Central memory CD8-positive, alpha-beta T cell (primary cell): ENCODE measurements around the gene C1orf53.
A peak's percentile ranks its signal among the peaks of the same experiment; 100 is the strongest.

Experiments
- ATAC-seq: fragments of 150-1000 bp; cut with Tn5 transposase; replicated peaks from 2 replicates; pipeline ENCODE4 v1.10.0; 2022; ENCODE audit warnings: mild to moderate bottlenecking, moderate FRiP score, moderate number of reproducible peaks; ENCODE audit not compliant: poor library complexity, severe bottlenecking; ENCODE audit errors: extremely low read depth
- DNase-seq, 2 donors: peaks; one replicate each; pipeline ENCODE4 v3.0.0; 2021; ENCODE audit warnings: low spot score in 2 of 2
- H3K27ac Mint-ChIP-seq: one replicate; pipeline ENCODE4 v1.8.0; 2022; ENCODE audit warnings: low read depth, mild to moderate bottlenecking, moderate library complexity, mixed read lengths
- H3K27me3 Mint-ChIP-seq: one replicate; pipeline ENCODE4 v1.8.0; 2022; ENCODE audit warnings: mixed read lengths
- H3K36me3 Mint-ChIP-seq: one replicate; pipeline ENCODE4 v1.8.0; 2022; ENCODE audit warnings: mild to moderate bottlenecking, moderate library complexity, mixed read lengths; ENCODE audit not compliant: insufficient read depth
- H3K4me1 Mint-ChIP-seq: one replicate; pipeline ENCODE4 v1.8.0; 2022; ENCODE audit warnings: mixed read lengths
- H3K4me3 Mint-ChIP-seq: one replicate; pipeline ENCODE4 v1.8.0; 2022; ENCODE audit warnings: mild to moderate bottlenecking, moderate library complexity, mixed read lengths
- H3K9me3 Mint-ChIP-seq: one replicate; pipeline ENCODE4 v1.8.0; 2022; ENCODE audit warnings: mixed read lengths

Gene C1orf53

GRCh38 chr1:197890936-197891335 lies 11.5 kb upstream of the C1orf53 start:
- Mint-ChIP-seq H3K27ac (no peak overlapping the region), H3K27me3 (peaks cover 73% of the 10 kb centered on the region), H3K36me3 (no peaks in the 10 kb centered on the region), H3K4me3 (no peak overlapping the region), H3K9me3 (no peaks in the 10 kb centered on the region), H3K4me1 (no peaks in the 10 kb centered on the region)
- DNase-seq, result no peak
- ATAC-seq, result no peak

- no peaks in the 10 kb centered on the region for H3K36me3 Mint-ChIP-seq
- no peak for DNase-seq
- no peak overlapping the region for H3K4me3 Mint-ChIP-seq
- H3K27me3 Mint-ChIP-seq, result peaks cover 86% of the 10 kb centered on the region
- H3K27ac Mint-ChIP-seq, result no peak overlapping the region
- no peak for ATAC-seq
- no peaks in the 10 kb centered on the region for H3K9me3 Mint-ChIP-seq
- H3K4me1 Mint-ChIP-seq, result no peaks in the 10 kb centered on the region
Measured at GRCh38 chr1:197892684-197893083, 9.7 kb upstream of the C1orf53 start.

GRCh38 chr1:197896301-197896700 lies 6.1 kb upstream of the C1orf53 start:
- H3K36me3 Mint-ChIP-seq, result no peaks in the 10 kb centered on the region
- H3K4me1 Mint-ChIP-seq, result no peaks in the 10 kb centered on the region
- no peak overlapping the region for H3K27ac Mint-ChIP-seq
- H3K27me3 Mint-ChIP-seq, result peaks cover 57% of the 10 kb centered on the region
- ATAC-seq (no peak), DNase-seq (no peak)
- no peaks in the 10 kb centered on the region for H3K9me3 Mint-ChIP-seq
- H3K4me3 Mint-ChIP-seq, result no peak overlapping the region

GRCh38 chr1:197899037-197899436 lies 3.4 kb upstream of the C1orf53 start:
- H3K27me3 Mint-ChIP-seq, result peaks cover 43% of the 10 kb centered on the region
- H3K4me3 Mint-ChIP-seq, result no peak overlapping the region
- no peaks in the 10 kb centered on the region for H3K9me3 Mint-ChIP-seq
- H3K36me3 Mint-ChIP-seq, result peaks cover 6% of the 10 kb centered on the region
- H3K27ac Mint-ChIP-seq, result no peak overlapping the region
- no peak for DNase-seq
- ATAC-seq, result no peak
- H3K4me1 Mint-ChIP-seq, result peaks cover 15% of the 10 kb centered on the region

GRCh38 chr1:197902131-197902453 lies 338 bp upstream of the C1orf53 start:
- H3K9me3 Mint-ChIP-seq, result no peaks in the 10 kb centered on the region
- H3K27ac Mint-ChIP-seq, result no peak overlapping the region
- DNase-seq (no peak), ATAC-seq (no peak)
- H3K4me3 Mint-ChIP-seq, result peak overlapping the region; percentile 84
- H3K4me1 Mint-ChIP-seq, result peaks cover 15% of the 10 kb centered on the region
- peaks cover 7% of the 10 kb centered on the region for H3K36me3 Mint-ChIP-seq
- H3K27me3 Mint-ChIP-seq, result peaks cover 53% of the 10 kb centered on the region

GRCh38 chr1:197903196-197903514 lies 725 bp downstream of the C1orf53 start:
- ATAC-seq (no peak), DNase-seq (no peak)
- Mint-ChIP-seq H3K27me3 (peaks cover 53% of the 10 kb centered on the region), H3K4me3 (peak overlapping the region; percentile 84), H3K4me1 (peaks cover 16% of the 10 kb centered on the region), H3K36me3 (peaks cover 7% of the 10 kb centered on the region), H3K9me3 (no peaks in the 10 kb centered on the region), H3K27ac (no peak overlapping the region)

- Mint-ChIP-seq H3K36me3 (peaks cover 8% of the 10 kb centered on the region), H3K27me3 (peaks cover 61% of the 10 kb centered on the region), H3K4me1 (peaks cover 27% of the 10 kb centered on the region), H3K4me3 (no peak overlapping the region), H3K27ac (no peak overlapping the region), H3K9me3 (no peaks in the 10 kb centered on the region)
- ATAC-seq (no peak), DNase-seq (no peak)
Measured at GRCh38 chr1:197904126-197904787, 1.8 kb downstream of the C1orf53 start.

GRCh38 chr1:197905699-197906351 lies 3.4 kb downstream of the C1orf53 start:
- Mint-ChIP-seq H3K27me3 (peaks cover 77% of the 10 kb centered on the region), H3K36me3 (peaks cover 10% of the 10 kb centered on the region), H3K4me1 (peaks cover 35% of the 10 kb centered on the region), H3K9me3 (no peaks in the 10 kb centered on the region), H3K4me3 (no peak overlapping the region), H3K27ac (no peak overlapping the region)
- DNase-seq (no peak), ATAC-seq (no peak)

GRCh38 chr1:197907846-197908616 lies 5.6 kb downstream of the C1orf53 start:
- ATAC-seq, result no peak
- Mint-ChIP-seq H3K36me3 (peaks cover 10% of the 10 kb centered on the region), H3K4me3 (no peak overlapping the region), H3K27ac (no peak overlapping the region), H3K27me3 (peaks cover 96% of the 10 kb centered on the region), H3K9me3 (no peaks in the 10 kb centered on the region), H3K4me1 (peaks cover 46% of the 10 kb centered on the region)
- DNase-seq, result no peak

- DNase-seq, result no peak
- ATAC-seq, result peak; percentile 15
- H3K4me3 Mint-ChIP-seq, result no peak overlapping the region
Measured at GRCh38 chr1:197908716-197909220, 6.3 kb downstream of the C1orf53 start.

GRCh38 chr1:197909384-197909783 lies 7.0 kb downstream of the C1orf53 start:
- Mint-ChIP-seq H3K27ac (no peak overlapping the region), H3K9me3 (no peaks in the 10 kb centered on the region), H3K4me1 (peaks cover 46% of the 10 kb centered on the region), H3K27me3 (peaks cover 96% of the 10 kb centered on the region), H3K4me3 (no peak overlapping the region), H3K36me3 (peaks cover 8% of the 10 kb centered on the region)
- ATAC-seq (no peak), DNase-seq (no peak)

More at GRCh38 chr1:197908716-197909220, 6.3 kb downstream of the C1orf53 start:
- Mint-ChIP-seq H3K27me3 (peaks cover 96% of the 10 kb centered on the region), H3K4me1 (peaks cover 43% of the 10 kb centered on the region), H3K27ac (no peak overlapping the region), H3K36me3 (peaks cover 8% of the 10 kb centered on the region), H3K9me3 (no peaks in the 10 kb centered on the region)

GRCh38 chr1:197910120-197910991 lies 7.9 kb downstream of the C1orf53 start:
- ATAC-seq (no peak), DNase-seq (no peak)
- Mint-ChIP-seq H3K27ac (peak overlapping the region; percentile 3), H3K36me3 (peaks cover 7% of the 10 kb centered on the region), H3K9me3 (no peaks in the 10 kb centered on the region), H3K4me1 (peaks cover 48% of the 10 kb centered on the region), H3K27me3 (peaks cover 96% of the 10 kb centered on the region), H3K4me3 (peak overlapping the region; percentile 58)
